Prostate gland (tissue), 2 donors: ENCODE results near the gene DECR2. TPM values are rescaled to one million over a fixed set of nuclear protein-coding genes. Genes with fewer than 3 reads are reported as not detected.

Experiments used
- DNase-seq: peaks from one replicate; pipeline ENCODE4 v3.0.0-alpha.2; 2019; ENCODE audit warnings: low spot score
- H3K27ac ChIP-seq, 2 donors: fragments of 200-600 bp; sonication (generic); 2 replicates each; pipeline ENCODE4 v1.5.1; 2017 to 2019
- H3K27me3 ChIP-seq: fragments of 200-600 bp; sonication (generic); replicated peaks from 2 replicates; pipeline ENCODE4 v1.5.1; 2019; ENCODE audit not compliant: insufficient read depth
- H3K36me3 ChIP-seq, 2 donors: fragments of 200-600 bp; sonication (generic); 1 replicate in 1 of 2; 2 replicates in 1 of 2; pipeline versions ENCODE4 v1.5.1 to v1.8.1; 2017 to 2019
- H3K4me1 ChIP-seq: fragments of 200-600 bp; sonication (generic); replicated peaks from 2 replicates; pipeline ENCODE4 v1.5.1; 2019
- H3K4me3 ChIP-seq, 2 donors: fragments of 200-600 bp; sonication (generic); 2 replicates each; pipeline ENCODE4 v1.5.1; 2017 to 2019
- H3K9me3 ChIP-seq: fragments of 200-600 bp; sonication (generic); 2 replicates; pipeline ENCODE4 v1.5.1; 2017
- CTCF ChIP-seq, 4 experiments: fragments of 200-600 bp in 2 of 4; fragments of 450-650 bp in 2 of 4; sonication (generic) in 2 of 4; IDR thresholded peaks; 1 replicate in 3 of 4; 2 replicates in 1 of 4; pipeline ENCODE4 v1.5.1; 2016 to 2019; ENCODE audit warnings: antibody characterized with exemption in 4 of 4, mild to moderate bottlenecking in 2 of 4, moderate library complexity in 2 of 4
- POLR2A ChIP-seq: fragments of 450-650 bp; IDR thresholded peaks from one replicate; pipeline ENCODE4 v1.6.1; 2016; ENCODE audit warnings: antibody characterized with exemption, mild to moderate bottlenecking
- POLR2AphosphoS5 ChIP-seq: sonication (generic); formaldehyde crosslinking; IDR thresholded peaks from one replicate; pipeline ENCODE4 v1.6.1; 2017; ENCODE audit warnings: antibody characterized with exemption
- WGBS: methylation state at CpG from one replicate; pipeline ENCODE4 v1.1.5; 2018; 5-methylcytosine and 5-hydroxymethylcytosine counted together
- intact Hi-C: fragments of 100-400 bp; cut with DNase I; formaldehyde crosslinking; loops from one replicate; pipeline ENCODE4 v1.14.2; 2022
- total RNA-seq, 2 donors: library from RNA; depleted of rRNA; stranded (reverse); fragments of >200 nt; gene quantifications; one replicate each; pipeline ENCODE4 v1.1.0, GENCODE V29; 2016

The DECR2 gene
- 10 to 100 TPM; 23.7 to 38.5 TPM for total RNA-seq

GRCh38 chr16:401468-402348 is at the start of gene DECR2:
TSS of gene DECR2 (plus strand) at chr16:401885. CDS start at chr16:401964, 79 bp downstream.
- WGBS = under 1% methylated on average over 83 of the region's 91 CpGs

GRCh38 chr16:352547-353403 is 48.9 kb upstream of the DECR2 start, which contains the start of gene AXIN1:
TSS of gene AXIN1 (minus strand) at chr16:352723. CDS start at chr16:347025, 5,698 bp downstream.
- H3K27ac ChIP-seq = peak within 1 kb of the TSS; percentile 61 to 70
- TF ChIP-seq POLR2A (peak; percentile 98), CTCF (IDR thresholded peaks at IDR 0.05) (peak; percentile 34 to 66 (median 58)), POLR2AphosphoS5 (peak; percentile 86)
- H3K36me3 ChIP-seq = no peaks in the 10 kb centered on the region
- peaks cover 7% of the 10 kb centered on the region for H3K4me1 ChIP-seq
- no peaks in the 10 kb centered on the region for H3K27me3 ChIP-seq
- H3K9me3 ChIP-seq = no peaks in the 10 kb centered on the region
- intact Hi-C loops = loop anchor here (5.0 kb wide), 1 partner anchor 125 kb away; the partner anchor contains the start of gene LUC7L
- peak within 1 kb of the TSS; percentile 60 to 69 for H3K4me3 ChIP-seq
- DNase-seq = peak; percentile 100
- 1% methylated on average over 77 of the region's 113 CpGs for WGBS

More at GRCh38 chr16:401468-402348, at the start of gene DECR2:
- H3K27me3 ChIP-seq = no peaks in the 10 kb centered on the region
- H3K9me3 ChIP-seq = no peaks in the 10 kb centered on the region
- peak; percentile 96 for DNase-seq
- peak within 1 kb of the TSS; percentile 94 for H3K27ac ChIP-seq
- peak within 1 kb of the TSS; percentile 83 for H3K4me3 ChIP-seq
- intact Hi-C loops = no loop called here
- peaks cover 11% of the 10 kb centered on the region for H3K4me1 ChIP-seq
- TF ChIP-seq CTCF (IDR thresholded peaks at IDR 0.05) (peak; percentile 52 to 59 (median 54)), POLR2AphosphoS5 (peak; percentile 82), POLR2A (peak; percentile 91)
- no peaks in the 10 kb centered on the region for H3K36me3 ChIP-seq

- 71% methylated on average over 13 of the region's 25 CpGs for WGBS
- DNase-seq = no peak
- Histone ChIP-seq H3K36me3 (no peaks in the 10 kb centered on the region), H3K4me1 (peaks cover 7% of the 10 kb centered on the region), H3K9me3 (no peaks in the 10 kb centered on the region), H3K27ac (peak overlapping the region; percentile 61 to 70), H3K27me3 (no peaks in the 10 kb centered on the region), H3K4me3 (peak overlapping the region; percentile 60 to 69)
- TF ChIP-seq CTCF (IDR thresholded peaks at IDR 0.05) = no peak
- TF ChIP-seq POLR2A = no peak
- no peak for TF ChIP-seq POLR2AphosphoS5
- intact Hi-C loops = loop anchor here (5.0 kb wide), 1 partner anchor 126 kb away; the partner anchor contains the start of gene LUC7L
These were observed 48.0 kb upstream of the DECR2 start for GRCh38 chr16:353404-354290.

GRCh38 chr16:354291-354881 is 47.3 kb upstream of the DECR2 start:
- Histone ChIP-seq H3K9me3 (no peaks in the 10 kb centered on the region), H3K4me1 (peaks cover 7% of the 10 kb centered on the region), H3K27ac (no peak overlapping the region), H3K4me3 (no peak overlapping the region), H3K27me3 (no peaks in the 10 kb centered on the region), H3K36me3 (no peaks in the 10 kb centered on the region)
- TF ChIP-seq POLR2A (no peak), POLR2AphosphoS5 (no peak), CTCF (IDR thresholded peaks at IDR 0.05) (no peak)
- DNase-seq = peak; percentile 54
- 76% methylated on average over 10 of the region's 12 CpGs for WGBS
- intact Hi-C loops = loop anchor here (5.0 kb wide), 1 partner anchor 127 kb away; the partner anchor contains the start of gene LUC7L
